ENCODE measurements around the gene RAPGEF4. TPM values are rescaled to one million over a fixed set of nuclear protein-coding genes. Genes with fewer than 3 reads are reported as not detected.

The RAPGEF4 gene
- total RNA-seq (2021) (0.78 to 2.2 TPM (median 0.96 TPM) in 3 replicates), Bru-seq, nascent RNA (percentile 36 among the genes with signal in this experiment)
- long read RNA-seq, experiment 1, full-length matches to known transcripts, result 3 of 9 reads
- long read RNA-seq, experiment 1, partial matches to known transcripts, result 3 of 9 reads
- long read RNA-seq, experiment 1, other reads (novel, unspliced or antisense), result 3 of 9 reads
- long read RNA-seq, experiment 2, result 0 reads
- long read RNA-seq, experiment 3, partial matches to known transcripts, result 1 of 1 reads
- long read RNA-seq, experiment 3, other reads (novel, unspliced or antisense), result 0 of 1 reads

GRCh38 chr2:172735582-172736423 is at the start of gene RAPGEF4:
TSS of gene RAPGEF4 (plus strand) at chr2:172735845. CDS start at chr2:172735984, 139 bp downstream.
- Mint-ChIP-seq H3K4me1 (peaks cover 7% of the 10 kb centered on the region), H3K27me3 (ENCODE audit: low read depth) (peaks cover 40% of the 10 kb centered on the region), H3K27ac (no peak within 1 kb of the TSS), H3K4me3 (peak within 1 kb of the TSS; percentile 86), H3K9me3 (no peaks in the 10 kb centered on the region), H3K36me3 (no peaks in the 10 kb centered on the region)
- POLR2A ChIA-PET, result no interaction called here
- TF ChIP-seq KAT7 (CRISPR knock-in tag; IDR thresholded peaks at IDR 0.05; ENCODE audit: borderline replicate concordance), result 0 out of 2 replicates have a peak, but pooled peaks have one; percentile 40
- TF ChIP-seq ZNF532 (CRISPR knock-in tag; IDR thresholded peaks at IDR 0.05; ENCODE audit: borderline replicate concordance), result no peak
- no peak for TF ChIP-seq NFATC4 (CRISPR knock-in tag; IDR thresholded peaks at IDR 0.05)
- peak; percentile 32; the same call in 1 of the 2 replicates for TF ChIP-seq RELA (CRISPR knock-in tag; IDR thresholded peaks at IDR 0.05; ENCODE audit: borderline replicate concordance)
- no peak for TF ChIP-seq SMAD4 (CRISPR knock-in tag; IDR thresholded peaks at IDR 0.05)
- TF ChIP-seq ZNF232 (CRISPR knock-in tag; IDR thresholded peaks at IDR 0.05), result no peak
- no peak for TF ChIP-seq GTF2I (CRISPR knock-in tag; conservative IDR thresholded peaks at IDR 0.05)
- TF ChIP-seq, protein P1, sequence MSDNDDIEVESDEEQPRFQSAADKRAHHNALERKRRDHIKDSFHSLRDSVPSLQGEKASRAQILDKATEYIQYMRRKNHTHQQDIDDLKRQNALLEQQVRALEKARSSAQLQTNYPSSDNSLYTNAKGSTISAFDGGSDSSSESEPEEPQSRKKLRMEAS (CRISPR knock-in tag; IDR thresholded peaks at IDR 0.05), result peak; percentile 40; the same call in 1 of the 2 replicates
- no peak for TF ChIP-seq OVOL2 (CRISPR knock-in tag; IDR thresholded peaks at IDR 0.05; ENCODE audit: borderline replicate concordance)
- TF ChIP-seq ZNF138 (CRISPR knock-in tag; conservative IDR thresholded peaks at IDR 0.05), result no peak
- DNase-seq (ENCODE audit: low spot score) (peak; percentile 47), ATAC-seq (peak; percentile 84)
- CTCF ChIA-PET, result interaction anchor here (0.5 to 1.7 kb wide), 5 partner anchors 25 to 129 kb away, joined by 3 to 9 read pairs (median 4); no protein-coding TSS in a partner anchor

GRCh38 chr2:172693037-172693436 is 42.6 kb upstream of the RAPGEF4 start:
- no peaks in the 10 kb centered on the region for H3K4me1 Mint-ChIP-seq
- POLR2A ChIA-PET, result no interaction called here
- H3K27me3 Mint-ChIP-seq (ENCODE audit: low read depth), result no peaks in the 10 kb centered on the region
- peaks cover 11% of the 10 kb centered on the region for H3K36me3 Mint-ChIP-seq
- ATAC-seq, result no peak
- no peak overlapping the region for H3K27ac Mint-ChIP-seq
- peaks cover 28% of the 10 kb centered on the region for H3K9me3 Mint-ChIP-seq
- CTCF ChIA-PET, result interaction anchor here (2.7 kb wide), 1 partner anchor 19 kb away, joined by 16 read pairs; no protein-coding TSS in a partner anchor
- H3K4me3 Mint-ChIP-seq, result no peak overlapping the region
- DNase-seq (ENCODE audit: low spot score), result no peak
- TF ChIP-seq SOX15 (CRISPR knock-in tag; IDR thresholded peaks at IDR 0.05) (no peak), PRRX2 (CRISPR knock-in tag; IDR thresholded peaks at IDR 0.05) (no peak), ZNF532 (CRISPR knock-in tag; IDR thresholded peaks at IDR 0.05; ENCODE audit: borderline replicate concordance) (no peak), RORB (CRISPR knock-in tag; IDR thresholded peaks at IDR 0.05) (no peak), ATF1 (CRISPR knock-in tag; IDR thresholded peaks at IDR 0.05) (no peak), E2F1 (CRISPR knock-in tag; IDR thresholded peaks at IDR 0.05) (no peak), ETV6 (CRISPR knock-in tag; IDR thresholded peaks at IDR 0.05) (no peak), NR3C1 (CRISPR knock-in tag; conservative IDR thresholded peaks at IDR 0.05; ENCODE audit: low read depth) (no peak), NFE2L1 (CRISPR knock-in tag; IDR thresholded peaks at IDR 0.05) (no peak), ELF4 (CRISPR knock-in tag; IDR thresholded peaks at IDR 0.05; ENCODE audit: low read depth) (no peak), NFATC4 (CRISPR knock-in tag; IDR thresholded peaks at IDR 0.05) (no peak), ZNF416 (CRISPR knock-in tag; IDR thresholded peaks at IDR 0.05) (no peak)
- TF ChIP-seq, protein P2, sequence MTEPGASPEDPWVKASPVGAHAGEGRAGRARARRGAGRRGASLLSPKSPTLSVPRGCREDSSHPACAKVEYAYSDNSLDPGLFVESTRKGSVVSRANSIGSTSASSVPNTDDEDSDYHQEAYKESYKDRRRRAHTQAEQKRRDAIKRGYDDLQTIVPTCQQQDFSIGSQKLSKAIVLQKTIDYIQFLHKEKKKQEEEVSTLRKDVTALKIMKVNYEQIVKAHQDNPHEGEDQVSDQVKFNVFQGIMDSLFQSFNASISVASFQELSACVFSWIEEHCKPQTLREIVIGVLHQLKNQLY (CRISPR knock-in tag; IDR thresholded peaks at IDR 0.05), result no peak
